ENCODE results near the gene NDUFA8.

Gene NDUFA8

GRCh38 chr9:122141671-122142070 is 17.9 kb downstream of the NDUFA8 start:
- no peak overlapping the region for H3K4me3 ChIP-seq (ENCODE audit: control insufficient read depth, low read depth, low read length)
- DNase-seq (ENCODE audit: low read depth) = no peak
- TF ChIP-seq CTCF (conservative IDR thresholded peaks at IDR 0.05; ENCODE audit: control insufficient read depth, insufficient read depth, low read depth, low read length) = no peak

GRCh38 chr9:122140368-122141193 is 19.0 kb downstream of the NDUFA8 start:
- DNase-seq (ENCODE audit: low read depth) = no peak
- no peak for TF ChIP-seq CTCF (conservative IDR thresholded peaks at IDR 0.05; ENCODE audit: control insufficient read depth, insufficient read depth, low read depth, low read length)
- no peak overlapping the region for H3K4me3 ChIP-seq (ENCODE audit: control insufficient read depth, low read depth, low read length)

- DNase-seq (ENCODE audit: low read depth) = no peak
- H3K4me3 ChIP-seq (ENCODE audit: control insufficient read depth, low read depth, low read length) = no peak overlapping the region
- TF ChIP-seq CTCF (conservative IDR thresholded peaks at IDR 0.05; ENCODE audit: control insufficient read depth, insufficient read depth, low read depth, low read length) = no peak
Measured at GRCh38 chr9:122138560-122139268, 20.9 kb downstream of the NDUFA8 start.

GRCh38 chr9:122135529-122135859 is 24.1 kb downstream of the NDUFA8 start:
- no peak overlapping the region for H3K4me3 ChIP-seq (ENCODE audit: control insufficient read depth, low read depth, low read length)
- TF ChIP-seq CTCF (conservative IDR thresholded peaks at IDR 0.05; ENCODE audit: control insufficient read depth, insufficient read depth, low read depth, low read length) = no peak
- no peak for DNase-seq (ENCODE audit: low read depth)

GRCh38 chr9:122134822-122135528 is 24.6 kb downstream of the NDUFA8 start:
- DNase-seq (ENCODE audit: low read depth) = no peak
- H3K4me3 ChIP-seq (ENCODE audit: control insufficient read depth, low read depth, low read length) = no peak overlapping the region
- no peak for TF ChIP-seq CTCF (conservative IDR thresholded peaks at IDR 0.05; ENCODE audit: control insufficient read depth, insufficient read depth, low read depth, low read length)

- no peak overlapping the region for H3K4me3 ChIP-seq (ENCODE audit: control insufficient read depth, low read depth, low read length)
- DNase-seq (ENCODE audit: low read depth) = no peak
- no peak for TF ChIP-seq CTCF (conservative IDR thresholded peaks at IDR 0.05; ENCODE audit: control insufficient read depth, insufficient read depth, low read depth, low read length)
Measured at GRCh38 chr9:122133984-122134535, 25.5 kb downstream of the NDUFA8 start.

Measured in fibroblast of mammary gland (primary cell).